ENCODE measurements around the gene MAMSTR. TPM values are rescaled to one million over a fixed set of nuclear protein-coding genes. Genes with fewer than 3 reads are reported as not detected.
A peak's percentile ranks its signal among the peaks of the same experiment; 100 is the strongest.

Gene MAMSTR
- total and polyA plus RNA-seq, 10 of the 15 experiments (the other 5 are each of a cell fraction or from before 2014, with no cell fraction given), result 0.04 to 0.73 (median 0.31) TPM; not detected in 1

DNA sequence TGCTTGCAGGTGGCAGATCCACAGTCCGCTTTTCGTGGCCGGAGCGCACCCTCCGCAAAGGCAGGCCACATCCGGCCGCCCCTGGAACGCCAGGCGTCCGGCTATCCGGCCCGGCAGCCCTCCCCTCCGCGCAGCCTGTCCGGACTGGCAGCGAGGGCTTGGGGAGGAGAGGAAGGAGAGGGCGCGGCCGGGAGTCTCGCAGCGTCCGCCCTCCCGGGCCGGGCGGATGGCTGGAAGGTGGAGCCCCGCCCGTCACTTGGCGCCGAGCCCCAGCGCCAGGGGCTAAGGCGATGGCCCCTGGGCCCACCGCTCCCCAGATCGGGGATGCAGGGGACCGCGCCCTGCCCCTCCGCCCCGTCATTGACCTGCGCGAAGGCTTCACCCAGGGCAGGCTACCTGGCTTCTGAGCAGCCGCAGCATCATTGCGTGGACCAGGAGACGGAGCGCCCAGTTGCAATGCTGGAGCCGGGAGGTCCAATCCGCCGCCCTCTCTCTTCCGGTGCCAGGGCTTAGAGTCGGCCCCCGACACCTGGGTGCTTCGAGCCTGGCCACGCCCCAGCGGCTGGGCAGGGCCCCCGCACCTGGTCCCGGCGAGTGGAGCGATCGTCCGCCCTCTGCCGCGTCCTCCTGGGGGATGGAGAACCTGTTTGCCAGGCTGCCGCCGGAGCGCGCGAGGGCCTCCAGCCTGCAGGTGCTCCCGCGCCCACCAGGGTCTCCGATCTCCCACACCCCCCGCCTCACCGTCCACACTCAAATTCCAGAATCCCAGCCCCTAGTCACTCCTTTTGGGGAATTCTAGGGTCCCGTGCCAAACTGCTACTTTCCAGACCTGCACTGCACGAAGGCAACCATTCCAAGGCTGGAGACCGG is 33.2 kb upstream of the MAMSTR start, which contains the start of gene FUT1:
Gene FUT1, minus strand, starts transcription at position 146 of the 870 bp plus-strand sequence. CDS start 1,360 bp downstream, outside the sequence.
- SMC1A ChIA-PET (ENCODE audit: uncharacterized antibody, unreplicated experiment), result no interaction called here
- no peak within 1 kb of the TSS for H3K4me3 ChIP-seq
- RAD21 ChIA-PET (ENCODE audit: unreplicated experiment), result no interaction called here
- H3K9ac ChIP-seq (ENCODE audit: control insufficient read depth, insufficient read depth, low read length), result no peak within 1 kb of the TSS
- in situ Hi-C loops (cut with MboI) (no loop called here), intact Hi-C loops (cut with micrococcal nuclease; ENCODE audit: unreplicated experiment) (no loop called here)
- H3K79me2 ChIP-seq (ENCODE audit: control insufficient read depth, insufficient read depth, low read length), result no peaks in the 10 kb centered on the region
- CTCF ChIA-PET, result no interaction called here
- TF ChIP-seq, protein P1, sequence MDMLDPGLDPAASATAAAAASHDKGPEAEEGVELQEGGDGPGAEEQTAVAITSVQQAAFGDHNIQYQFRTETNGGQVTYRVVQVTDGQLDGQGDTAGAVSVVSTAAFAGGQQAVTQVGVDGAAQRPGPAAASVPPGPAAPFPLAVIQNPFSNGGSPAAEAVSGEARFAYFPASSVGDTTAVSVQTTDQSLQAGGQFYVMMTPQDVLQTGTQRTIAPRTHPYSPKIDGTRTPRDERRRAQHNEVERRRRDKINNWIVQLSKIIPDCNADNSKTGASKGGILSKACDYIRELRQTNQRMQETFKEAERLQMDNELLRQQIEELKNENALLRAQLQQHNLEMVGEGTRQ (IDR thresholded peaks at IDR 0.05; ENCODE audit: borderline replicate concordance, low read depth, low read length), result no peak
- TF ChIP-seq JUND (IDR thresholded peaks at IDR 0.05; ENCODE audit: low read depth, low read length) (no peak), RAD21 (IDR thresholded peaks at IDR 0.05; ENCODE audit: insufficient read depth, low read depth, low read length) (no peak), STAT3 (IDR thresholded peaks at IDR 0.05; ENCODE audit: low read depth, low read length) (no peak), POLR2AphosphoS5 (IDR thresholded peaks at IDR 0.05; ENCODE audit: low read length) (no peak), REST (IDR thresholded peaks at IDR 0.05; ENCODE audit: low read depth, low read length) (no peak), EZH2 (IDR thresholded peaks at IDR 0.05; ENCODE audit: borderline replicate concordance, control insufficient read depth, low read depth, low read length) (no peak), KDM1A (IDR thresholded peaks at IDR 0.05; ENCODE audit: borderline replicate concordance) (no peak), MEF2B (IDR thresholded peaks at IDR 0.05; ENCODE audit: partially characterized antibody, poor library complexity, severe bottlenecking) (no peak), BRCA1 (IDR thresholded peaks at IDR 0.05; ENCODE audit: low read depth, low read length) (no peak)
- TF ChIP-seq, protein P2, sequence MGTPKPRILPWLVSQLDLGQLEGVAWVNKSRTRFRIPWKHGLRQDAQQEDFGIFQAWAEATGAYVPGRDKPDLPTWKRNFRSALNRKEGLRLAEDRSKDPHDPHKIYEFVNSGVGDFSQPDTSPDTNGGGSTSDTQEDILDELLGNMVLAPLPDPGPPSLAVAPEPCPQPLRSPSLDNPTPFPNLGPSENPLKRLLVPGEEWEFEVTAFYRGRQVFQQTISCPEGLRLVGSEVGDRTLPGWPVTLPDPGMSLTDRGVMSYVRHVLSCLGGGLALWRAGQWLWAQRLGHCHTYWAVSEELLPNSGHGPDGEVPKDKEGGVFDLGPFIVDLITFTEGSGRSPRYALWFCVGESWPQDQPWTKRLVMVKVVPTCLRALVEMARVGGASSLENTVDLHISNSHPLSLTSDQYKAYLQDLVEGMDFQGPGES (IDR thresholded peaks at IDR 0.05), result no peak
- POLR2A ChIA-PET, result interaction anchor here (0.6 kb wide), 1 partner anchor 41 kb away, joined by 3 read pairs; no protein-coding TSS in a partner anchor
- H3K9me3 ChIP-seq (replicated peaks; ENCODE audit: control insufficient read depth, insufficient read depth, low read length), result no peaks in the 10 kb centered on the region
- no peak within 1 kb of the TSS for H3K27ac ChIP-seq (ENCODE audit: control insufficient read depth, insufficient read depth)
- 3% methylated on average over 49 of the region's 73 CpGs for WGBS (ENCODE audit: insufficient coverage, insufficient replicate concordance, low lambda C conversion rate, missing lambda C conversion rate)
- H3K4me2 ChIP-seq (ENCODE audit: control insufficient read depth, insufficient read depth), result no peak within 1 kb of the TSS
- H2AFZ ChIP-seq (ENCODE audit: control insufficient read depth, low read depth, low read length), result no peak within 1 kb of the TSS
- peaks cover 2 to 6% of the 10 kb centered on the region in 2 experiments; a peak in 3 of 4 replicates for H3K27me3 ChIP-seq (replicated peaks in 1 of 2; ENCODE audit: control insufficient read depth in 2 of 2, insufficient read depth in 2 of 2, low read length in 1 of 2)
- FAIRE-seq (no peak), DNase-seq (ENCODE audit: low read depth, low spot score) (no peak), ATAC-seq (peak; percentile 28; the same call in 2 of the 3 replicates)
- H3K4me1 ChIP-seq (ENCODE audit: control insufficient read depth, insufficient read depth, low read length), result no peaks in the 10 kb centered on the region
- H3K36me3 ChIP-seq (ENCODE audit: control insufficient read depth in 2 of 2, insufficient read depth in 2 of 2, low read length in 1 of 2), result no peaks in the 10 kb centered on the region
- no peaks in the 10 kb centered on the region for H4K20me1 ChIP-seq (ENCODE audit: control insufficient read depth, insufficient read depth)
- no TSS peak for BruUV-seq (replicated peaks)
